ENCODE data around the gene CENPB. TPM values are rescaled to one million over a fixed set of nuclear protein-coding genes. Genes with fewer than 3 reads are reported as not detected.
"Not testable (repeated sequence)": the region's sequence is repeated elsewhere in the genome, so short reads cannot be mapped to it uniquely, and the experiment has no call there.

CENPB gene
- total RNA-seq, 1 donor from 2014 or later: 58.3 TPM

DNA sequence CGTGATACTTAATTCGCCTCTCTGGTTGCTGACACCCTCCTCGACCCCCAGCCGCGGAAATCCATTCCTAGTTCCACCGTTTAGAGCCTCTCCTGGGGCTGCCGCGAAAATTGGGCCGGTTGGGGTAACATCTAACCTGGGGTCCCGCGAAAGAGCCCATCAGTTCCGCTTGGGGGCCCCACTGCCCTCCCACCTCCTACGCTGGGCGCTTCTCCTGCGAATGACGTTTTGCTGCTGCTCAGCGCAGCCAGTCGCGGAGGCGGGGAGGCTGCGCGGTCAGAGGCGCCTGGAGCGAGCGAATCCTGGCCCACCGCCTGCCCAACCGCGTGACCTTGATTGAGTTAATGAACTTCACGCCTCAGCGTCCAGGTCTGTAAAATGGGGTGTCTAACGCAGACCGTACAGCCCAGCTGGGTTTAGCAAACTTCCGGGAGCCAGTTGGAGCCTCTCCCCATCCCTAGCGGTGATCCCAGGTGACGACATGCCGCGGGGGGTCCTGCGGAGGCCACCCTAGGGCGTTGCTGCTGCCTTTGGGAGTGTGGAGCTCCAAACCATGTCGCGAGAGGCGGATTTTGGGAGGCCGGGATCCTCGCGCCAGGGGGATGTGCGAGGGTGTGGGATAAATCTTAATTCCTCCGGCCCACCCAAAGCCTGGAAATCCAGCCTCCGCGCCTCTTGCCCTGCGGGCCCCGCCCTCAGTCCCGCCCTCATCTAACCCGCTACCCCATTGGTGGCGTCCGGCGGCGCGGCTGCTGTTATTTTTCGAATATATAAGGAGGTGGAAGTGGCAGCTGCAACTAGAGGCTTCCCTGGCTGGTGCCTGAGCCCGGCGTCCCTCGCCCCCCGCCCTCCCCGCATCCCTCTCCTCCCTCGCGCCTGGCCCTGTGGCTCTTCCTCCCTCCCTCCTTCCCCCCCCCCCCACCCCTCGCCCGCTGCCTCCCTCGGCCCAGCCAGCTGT is 9.2 kb upstream of the CENPB start, which contains the start of gene CDC25B:
TSS of gene CDC25B (plus strand) at position 800 of the 958 bp plus-strand sequence. CDS start 222 bp downstream, outside the sequence.
- DNase-seq (ENCODE audit: low spot score in 2 of 2) (peak; percentile 92), FAIRE-seq (no peak)

DNA sequence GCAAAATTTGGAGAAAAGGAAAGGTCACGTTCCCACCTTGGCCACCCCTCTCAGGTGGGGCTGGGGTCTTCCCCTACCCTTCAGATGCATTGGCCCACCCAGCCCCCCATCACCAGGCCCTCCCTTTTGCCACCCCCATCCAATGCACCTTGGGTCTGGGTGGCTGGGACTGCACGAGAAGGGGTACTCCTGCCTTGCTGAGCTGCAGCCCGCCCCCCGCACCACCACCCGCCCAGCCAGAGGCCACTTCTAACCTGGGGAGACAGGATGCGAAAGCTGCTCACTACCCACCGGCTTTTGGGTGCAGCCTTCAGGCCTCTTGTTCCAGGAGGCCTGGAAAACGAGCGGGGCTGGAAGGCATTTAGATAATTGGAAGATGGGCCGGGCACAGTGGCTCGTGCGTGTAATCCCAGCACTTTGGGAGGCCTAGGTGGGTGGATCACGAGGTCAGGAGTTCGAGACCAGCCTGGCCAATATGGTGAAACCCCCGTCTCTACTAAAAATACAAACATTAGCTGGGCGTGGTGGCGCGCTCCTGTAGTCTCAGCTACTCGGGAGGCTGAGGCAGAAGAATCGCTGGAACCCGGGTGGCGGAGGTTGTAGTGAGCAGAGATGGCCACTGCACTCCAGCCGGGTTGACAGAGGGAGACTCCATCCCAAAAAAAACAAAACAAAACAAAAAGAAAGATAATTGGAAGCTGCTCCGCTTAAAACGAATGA is 8.3 kb upstream of the CENPB start:
- DNase-seq (ENCODE audit: low spot score in 2 of 2) (no peak), FAIRE-seq (no peak)

DNA sequence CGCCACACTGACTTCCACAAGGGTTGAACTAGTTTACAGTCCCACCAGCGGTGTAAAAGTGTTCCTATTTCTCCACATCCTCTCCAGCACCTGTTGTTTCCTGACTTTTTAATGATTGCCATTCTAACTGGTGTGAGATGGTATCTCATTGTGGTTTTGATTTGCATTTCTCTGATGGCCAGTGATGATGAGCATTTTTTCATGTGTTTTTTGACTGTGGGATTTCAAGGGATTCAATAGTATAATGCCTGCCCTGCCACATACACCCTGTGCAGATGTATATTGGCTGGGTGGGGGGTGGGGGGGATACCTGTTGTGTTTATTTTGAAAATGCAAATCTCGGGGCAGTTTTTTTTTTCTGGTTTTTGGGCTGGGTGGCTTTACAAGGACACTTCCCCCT is 7.6 kb upstream of the CENPB start:
- DNase-seq (ENCODE audit: low spot score in 2 of 2); FAIRE-seq: not testable (repeated sequence)

DNA sequence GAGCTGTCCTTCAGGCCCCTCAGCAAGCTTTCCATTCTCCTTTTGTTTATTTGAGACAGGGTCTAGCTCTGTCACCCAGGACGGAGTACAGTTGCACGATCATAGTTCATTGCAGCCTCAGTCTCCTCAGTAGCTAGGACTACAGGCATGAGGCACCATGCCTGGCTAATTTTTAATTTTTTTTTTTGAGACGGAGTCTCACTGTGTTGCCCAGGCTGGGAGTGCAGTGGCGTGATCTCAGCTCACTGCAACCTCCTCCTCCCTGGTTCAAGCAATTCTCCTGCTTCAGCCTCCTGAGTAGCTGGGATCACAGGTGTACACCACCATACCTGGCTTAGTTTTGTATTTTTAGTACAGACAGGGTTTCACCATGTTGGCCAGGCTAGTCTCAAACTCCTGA is 2.7 kb upstream of the CENPB start:
- DNase-seq (ENCODE audit: low spot score in 2 of 2); FAIRE-seq: not testable (repeated sequence)

DNA sequence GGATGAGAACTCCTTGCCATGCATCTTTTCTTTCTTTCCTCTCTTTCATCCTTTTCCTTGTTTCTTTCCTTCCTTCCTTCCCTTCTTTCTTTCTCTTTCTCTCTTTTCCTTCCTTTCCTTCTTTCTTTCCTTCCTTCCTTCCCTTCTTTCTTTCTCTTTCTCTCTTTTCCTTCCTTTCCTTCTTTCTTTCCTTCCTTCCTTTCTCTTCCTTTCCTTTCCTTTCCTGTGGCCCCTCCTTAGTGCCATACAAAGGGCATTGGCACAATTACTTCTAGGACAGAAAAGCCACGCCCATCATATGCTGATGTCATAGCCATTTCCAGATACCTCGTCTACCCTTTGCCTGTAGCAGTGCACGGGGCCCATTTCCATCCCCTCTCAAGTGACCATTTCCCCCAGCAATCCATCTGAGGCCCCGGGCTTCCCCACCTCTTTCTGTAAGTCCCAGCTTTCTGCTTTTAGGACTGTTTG is 2.2 kb upstream of the CENPB start:
- DNase-seq (ENCODE audit: low spot score in 2 of 2) (no peak), FAIRE-seq (no peak)

DNA sequence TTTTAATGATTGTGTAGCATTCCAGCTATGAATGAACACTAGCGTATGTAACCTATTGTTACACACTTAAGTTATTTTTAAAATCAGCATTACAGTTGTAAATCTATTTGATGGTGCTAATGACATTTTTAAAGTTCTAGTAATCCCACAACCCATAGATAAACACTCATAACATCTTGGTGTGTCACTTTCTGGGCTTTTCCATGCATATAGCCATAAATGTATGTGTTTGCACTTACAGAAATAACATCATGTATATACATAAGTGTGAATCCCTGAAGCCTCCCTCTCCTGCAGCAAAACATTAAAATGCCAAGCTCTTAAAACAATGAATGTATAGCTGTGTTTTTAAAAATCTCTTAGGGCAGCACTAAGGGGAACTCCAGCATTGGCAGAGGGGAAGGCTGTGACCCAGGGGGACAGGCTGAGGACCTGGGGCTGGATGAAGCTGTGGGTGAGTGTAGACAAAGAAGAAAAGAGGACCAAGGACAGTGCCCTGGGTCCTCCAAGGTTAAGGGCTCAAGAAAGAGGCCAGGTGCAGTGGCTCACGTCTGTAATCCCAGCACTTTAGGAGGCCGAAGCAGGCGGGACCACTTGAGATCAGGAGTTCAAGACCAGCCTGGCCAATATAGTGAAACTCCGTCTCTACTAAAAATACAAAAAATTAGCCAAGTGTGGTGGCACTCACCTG is 929 bp upstream of the CENPB start:
- FAIRE-seq: no peak

DNA sequence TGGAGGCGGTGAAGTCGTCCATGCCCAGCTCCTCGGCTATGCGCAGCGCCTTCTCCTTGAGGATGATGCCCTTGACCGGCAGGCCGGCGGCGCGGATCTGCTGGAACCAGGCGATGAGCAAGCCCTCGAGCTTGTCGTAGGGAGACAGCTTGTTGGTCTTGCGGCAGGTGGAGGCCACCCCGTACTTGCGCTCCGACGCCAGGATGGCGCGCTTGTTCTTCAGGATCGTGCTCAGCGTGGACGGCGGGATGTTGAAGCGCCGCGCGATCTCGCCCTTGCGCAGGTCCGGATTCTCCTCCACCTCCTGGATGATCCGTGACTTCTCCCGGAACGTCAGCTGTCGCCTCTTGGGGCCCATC is 435 bp downstream of the CENPB start:
- DNase-seq (ENCODE audit: low spot score in 2 of 2): peak in 1 of 2 donors; percentile 63
- FAIRE-seq: no peak

More for the DNA sequence above, 929 bp upstream of the CENPB start:
- DNase-seq (ENCODE audit: low spot score in 2 of 2): no peak

DNA sequence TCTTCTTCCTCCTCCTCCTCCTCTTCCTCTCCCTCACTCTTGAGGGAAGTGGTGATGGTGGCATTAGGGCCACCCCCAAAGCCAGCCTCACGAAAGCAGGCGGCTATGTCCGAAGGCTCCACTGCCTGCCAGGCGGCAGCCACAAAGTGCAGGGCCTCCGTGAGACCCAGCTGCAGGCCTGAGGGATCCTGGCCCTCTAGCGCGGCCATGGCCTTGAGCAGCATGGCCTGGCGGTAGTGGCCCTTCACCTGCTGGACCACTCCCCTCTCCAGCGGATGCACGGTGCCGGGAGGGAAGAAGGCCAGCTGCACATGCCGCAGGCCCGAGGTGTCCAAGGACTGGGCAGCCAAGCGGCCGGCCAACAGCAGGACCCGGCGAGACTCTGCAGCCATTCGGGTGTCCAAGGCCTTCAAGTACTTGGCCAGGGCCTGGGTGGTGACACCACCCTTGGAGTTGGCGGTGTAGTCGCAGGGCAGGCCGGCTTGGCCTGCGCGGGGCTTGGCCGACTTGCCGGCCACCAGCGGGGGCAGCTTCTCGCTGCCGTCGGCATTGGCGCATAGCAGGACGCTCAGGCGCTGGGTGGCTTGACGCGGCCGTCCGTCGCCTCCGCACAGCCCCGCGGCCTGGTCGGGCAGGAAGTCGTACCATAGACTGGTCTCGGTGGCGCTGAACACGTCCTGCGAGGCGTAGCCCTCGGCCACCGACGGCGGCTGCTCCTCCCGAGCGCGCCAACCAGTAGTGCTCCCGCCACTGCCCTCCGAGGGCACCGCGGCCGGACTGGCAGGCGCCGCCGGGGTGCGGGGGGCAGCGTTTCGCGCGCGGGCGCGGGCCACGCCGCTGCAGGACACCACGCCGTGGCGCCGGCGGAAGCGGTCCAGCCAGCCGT is 1.1 kb downstream of the CENPB start:
- FAIRE-seq (no peak), DNase-seq (ENCODE audit: low spot score in 2 of 2) (peak in 1 of 2 donors; percentile 43)

DNA sequence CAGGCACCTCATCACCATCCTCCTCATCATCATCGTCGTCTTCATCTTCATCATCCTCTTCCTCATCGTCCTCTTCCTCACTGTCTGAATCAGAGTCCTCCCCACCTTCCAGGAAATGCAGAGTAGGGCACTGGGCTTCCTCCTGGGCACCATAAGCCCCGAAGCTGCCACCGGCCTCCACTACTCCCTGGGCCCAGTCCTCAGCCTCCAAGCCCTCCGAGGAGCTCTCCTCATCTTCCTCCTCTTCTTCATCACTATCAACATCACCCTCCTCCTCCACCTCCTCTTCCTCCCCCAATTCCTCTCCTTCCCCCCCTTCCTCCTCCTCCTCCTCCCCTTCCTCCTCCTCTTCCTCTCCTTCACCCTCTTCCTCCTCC is 1.7 kb downstream of the CENPB start:
- FAIRE-seq (no peak), DNase-seq (ENCODE audit: low spot score in 2 of 2) (no peak)

DNA sequence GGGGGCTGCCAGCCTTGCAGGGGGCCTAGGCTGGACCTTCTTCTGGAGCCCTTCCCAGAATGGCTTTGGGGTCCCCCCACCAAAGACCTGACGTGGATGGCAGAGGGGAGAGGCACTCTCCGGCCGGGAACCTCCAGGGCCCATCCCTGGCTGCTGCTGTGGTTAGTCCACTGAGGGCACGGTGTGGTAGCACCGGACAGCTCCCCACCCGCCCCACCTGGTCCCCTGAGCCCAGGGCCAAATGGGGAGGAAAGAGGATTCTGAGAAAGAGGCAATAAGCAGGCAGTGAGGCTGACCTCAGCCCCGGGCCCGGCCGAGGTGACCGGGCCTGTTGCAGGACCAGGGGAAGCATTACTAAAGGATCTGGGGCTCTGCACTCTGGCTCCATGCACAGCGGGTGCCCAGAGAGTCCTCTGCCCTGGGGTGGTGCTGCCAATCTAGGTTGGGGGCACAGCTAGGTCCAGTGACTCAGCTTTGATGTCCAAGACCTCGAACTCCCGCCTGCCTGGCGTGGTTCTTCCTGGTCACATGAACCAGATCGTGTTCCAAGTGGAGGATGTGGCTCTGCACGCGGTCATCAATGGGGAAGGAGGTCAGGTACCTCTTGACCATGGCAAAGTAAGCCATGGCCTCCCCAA is 2.2 kb downstream of the CENPB start:
- FAIRE-seq (no peak), DNase-seq (ENCODE audit: low spot score in 2 of 2) (no peak)

DNA sequence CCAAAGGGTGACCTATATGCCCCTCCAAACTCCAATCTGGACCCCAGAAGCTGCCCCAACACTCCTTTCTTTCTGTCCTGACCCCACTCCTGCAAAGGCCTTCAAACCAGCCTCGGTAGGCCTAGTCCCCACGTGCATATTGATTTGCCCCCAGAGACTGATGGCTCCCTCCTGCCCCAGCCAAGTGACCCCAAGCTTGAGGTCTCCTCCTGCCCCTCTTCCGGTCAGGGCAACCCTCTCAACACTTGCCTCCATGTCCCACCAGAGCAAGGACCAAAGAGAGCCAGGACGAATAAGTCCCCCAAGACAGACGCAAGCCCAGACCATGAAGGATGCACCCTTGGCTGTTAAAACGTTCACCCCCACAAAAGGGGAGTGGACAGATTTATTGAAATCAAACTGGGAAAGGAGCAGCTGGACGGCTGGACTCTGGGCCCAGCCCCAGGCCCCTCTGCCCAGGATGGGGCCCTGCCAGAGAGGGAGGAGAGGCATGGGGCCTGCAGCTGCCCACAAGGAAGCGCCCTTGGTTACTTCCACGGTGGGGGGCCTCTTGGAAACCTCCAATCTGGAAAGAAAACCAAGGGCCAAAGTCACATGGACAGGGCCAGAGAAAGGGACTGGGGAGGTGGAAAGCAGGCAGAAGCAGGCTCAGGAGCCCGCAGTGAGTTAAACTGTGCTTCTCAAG is 2.9 kb downstream of the CENPB start:
- DNase-seq (ENCODE audit: low spot score in 2 of 2) (no peak), FAIRE-seq (no peak)

DNA sequence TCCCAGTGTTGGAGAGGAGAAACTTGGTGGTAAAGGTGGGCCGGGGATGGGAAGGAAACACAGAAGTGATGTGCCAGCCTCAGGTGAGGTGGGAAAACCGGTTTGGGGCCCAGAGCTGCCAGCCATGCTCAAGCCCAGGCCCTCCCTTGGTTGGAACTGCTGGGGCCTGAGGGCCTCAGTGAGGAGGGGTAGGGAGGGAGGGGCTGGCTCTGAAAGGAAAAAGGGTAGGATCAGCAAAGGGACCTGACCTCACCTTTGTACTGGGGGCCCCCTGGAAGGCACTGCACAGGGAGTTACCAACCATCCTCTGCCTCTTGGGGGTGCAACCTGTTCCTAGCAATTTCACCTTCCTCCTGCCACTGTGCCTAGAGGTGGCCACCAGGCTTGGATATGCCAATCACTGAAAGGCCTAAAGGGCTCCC is 3.5 kb downstream of the CENPB start:
- no peak for DNase-seq (ENCODE audit: low spot score in 2 of 2)
- no peak for FAIRE-seq

DNA sequence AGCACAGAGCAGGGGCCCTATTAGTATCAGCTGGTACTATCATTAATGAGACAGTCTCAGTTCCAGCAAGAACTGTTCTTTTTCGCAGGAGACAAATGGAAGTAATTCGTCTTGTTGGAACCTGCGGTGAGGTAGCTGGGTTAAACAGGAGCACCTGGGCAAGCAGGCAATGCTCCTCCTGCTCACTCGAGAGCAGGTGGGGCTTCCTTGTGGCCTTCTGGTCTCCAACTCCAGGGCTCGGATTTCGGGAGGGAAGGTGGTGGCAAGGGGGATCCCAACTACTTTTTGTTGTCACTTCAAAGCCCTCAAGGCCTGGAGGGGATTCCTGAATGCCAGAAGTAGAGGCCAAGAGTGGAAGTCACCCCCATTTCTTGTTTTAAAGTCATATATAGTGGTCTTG is 3.9 kb downstream of the CENPB start:
- FAIRE-seq (no peak), DNase-seq (ENCODE audit: low spot score in 2 of 2) (no peak)

DNA sequence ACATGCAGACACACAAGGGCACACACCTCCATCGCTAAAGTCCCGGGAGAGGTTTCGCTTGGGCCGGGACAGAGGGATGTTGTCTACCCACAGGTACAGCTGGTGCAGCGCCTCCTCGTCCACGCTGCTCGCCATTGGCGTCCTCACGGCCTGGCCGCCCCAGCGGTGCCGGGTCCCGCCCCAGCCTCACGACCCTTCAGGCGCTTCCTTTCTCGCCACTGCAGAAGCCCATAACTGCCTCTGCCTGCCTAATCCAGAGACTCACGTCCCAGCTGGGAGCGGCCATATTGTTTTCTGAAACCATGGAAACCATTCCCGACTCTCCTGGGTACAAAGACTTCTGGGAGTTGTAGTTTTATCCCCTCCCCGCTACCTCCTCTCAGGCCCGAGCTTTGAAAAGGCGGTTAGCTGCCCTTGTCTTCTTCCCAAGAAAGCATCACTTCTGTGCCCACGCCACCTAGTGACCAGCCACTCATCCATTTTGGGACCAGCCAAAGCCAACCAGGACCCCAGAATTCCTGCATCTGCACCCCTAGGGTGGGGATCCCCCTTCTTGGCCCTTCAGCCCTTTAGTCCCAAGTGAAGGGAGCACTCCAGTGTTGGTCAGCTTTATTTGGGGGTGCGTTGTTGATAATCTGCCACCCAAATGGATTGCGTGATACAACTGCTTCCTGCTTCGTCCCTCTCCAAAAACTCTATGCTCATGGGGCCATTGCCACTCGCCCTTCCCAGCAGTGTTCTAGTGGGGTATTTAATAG is 5.2 kb downstream of the CENPB start, which contains the start of gene SPEF1:
TSS of gene SPEF1 (minus strand) at position 296 of the 758 bp plus-strand sequence. CDS start at position 135, 161 bp downstream.
- no peak for FAIRE-seq
- peak; percentile 94 for DNase-seq (ENCODE audit: low spot score in 2 of 2)

DNA sequence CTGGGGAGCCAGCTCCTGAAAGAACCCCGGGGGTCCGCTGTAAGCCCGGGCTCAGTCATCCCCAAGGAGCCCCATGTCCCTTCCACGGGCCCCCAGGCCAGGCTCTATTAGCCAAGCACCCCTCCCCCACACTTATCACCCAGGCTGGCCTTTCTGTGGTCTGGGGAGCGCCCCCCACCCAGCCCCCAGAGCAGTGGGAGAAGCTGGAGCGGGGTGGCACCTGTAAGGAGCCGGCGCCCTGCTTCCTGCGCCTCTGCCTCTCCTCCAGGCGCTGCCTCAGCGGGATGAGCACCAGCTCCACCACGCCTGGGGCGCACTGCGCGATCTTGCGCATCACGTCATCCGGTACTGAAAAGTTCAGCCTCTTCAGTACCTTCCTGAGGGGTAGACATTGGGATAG is 7.6 kb downstream of the CENPB start:
- DNase-seq (ENCODE audit: low spot score in 2 of 2) (no peak), FAIRE-seq (no peak)

DNA sequence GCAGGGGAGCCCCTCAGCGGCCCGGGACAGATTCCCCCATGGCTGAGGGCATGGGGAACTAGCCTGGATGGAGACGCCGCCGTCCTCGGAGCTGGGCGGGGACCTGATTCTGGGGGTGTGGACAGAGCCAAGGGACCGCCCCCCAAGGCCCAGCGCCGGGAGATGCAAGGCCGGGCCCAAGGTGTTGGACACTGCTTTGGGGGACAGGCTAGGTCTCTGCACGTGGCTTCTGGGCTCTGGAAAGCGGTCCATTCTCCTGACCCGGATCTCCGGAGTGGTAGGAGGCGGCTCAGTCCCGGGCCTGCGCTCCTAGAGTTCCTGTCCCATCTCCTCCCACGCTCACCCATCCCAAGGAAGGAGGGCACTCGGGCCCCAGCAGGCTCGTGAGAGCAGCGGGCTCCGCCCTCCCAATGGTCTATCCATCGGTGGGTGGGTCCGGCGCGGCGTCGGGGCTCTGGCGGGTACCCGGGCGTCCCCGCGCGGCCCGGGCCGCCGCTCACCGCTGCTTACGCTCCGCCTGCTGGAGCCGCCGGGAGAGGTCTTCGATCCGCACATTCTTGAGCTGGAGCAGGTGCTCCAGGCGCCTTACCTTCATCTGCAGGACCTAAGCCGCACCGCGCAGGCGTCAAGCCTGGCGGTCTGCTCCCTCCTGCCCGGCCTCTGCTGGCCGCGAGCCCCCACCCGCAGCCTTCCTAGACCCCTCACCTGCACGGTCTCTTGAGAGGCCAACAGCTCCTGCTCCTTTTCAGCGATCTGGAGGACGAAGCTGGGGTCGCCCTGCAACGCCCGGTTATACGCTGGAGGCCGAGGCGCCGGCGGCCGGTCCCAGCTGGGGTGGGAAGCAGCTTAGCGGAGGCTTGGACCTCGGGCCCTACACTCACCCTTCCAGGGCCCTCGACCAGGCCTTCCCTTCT is 8.6 kb downstream of the CENPB start:
- peak in 1 of 2 donors; percentile 67 for DNase-seq (ENCODE audit: low spot score in 2 of 2)
- FAIRE-seq: no peak

DNA sequence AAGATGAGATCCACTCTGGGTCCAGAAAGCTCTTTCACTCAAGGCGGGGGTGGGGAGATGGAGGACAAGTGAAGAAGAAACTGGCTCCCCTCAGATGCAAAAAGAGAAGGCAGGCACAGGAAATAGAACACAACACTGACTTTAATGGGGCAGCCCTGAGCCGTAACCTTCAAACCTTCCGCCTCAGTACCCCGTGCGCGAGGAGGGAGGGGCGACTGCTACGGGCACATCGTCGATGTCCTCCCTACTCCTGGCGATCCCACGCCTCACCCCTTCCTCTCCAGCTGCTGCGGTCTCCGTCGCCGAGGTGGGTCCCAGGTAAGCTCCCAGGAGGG is 9.2 kb downstream of the CENPB start:
- no peak for FAIRE-seq

More for the DNA sequence above, 9.2 kb downstream of the CENPB start:
- DNase-seq (ENCODE audit: low spot score in 2 of 2): no peak

Measured in frontal cortex (tissue), 4 donors.